ENCODE data around the gene PPP2R3C. TPM values are rescaled to one million over a fixed set of nuclear protein-coding genes. Genes with fewer than 3 reads are reported as not detected.

The PPP2R3C gene
- total and polyA plus RNA-seq, 4 experiments from 2014 or later: 36.1 to 70.9 (median 49.5) TPM

GRCh38 chr14:35147186-35147585 lies 25.4 kb upstream of the PPP2R3C start:
- Mint-ChIP-seq H3K36me3 (peaks cover 32 to 37% of the 10 kb centered on the region in 2 donors), H3K9me3 (no peaks in the 10 kb centered on the region), H3K4me1 (peaks cover 12 to 30% (median 15%) of the 10 kb centered on the region in 4 donors), H3K27ac (peak overlapping the region in 1 of 7 donors; percentile 50), H3K4me3 (no peak overlapping the region), H3K27me3 (no peaks in the 10 kb centered on the region)
- Histone ChIP-seq H3K27me3 (ENCODE audit: insufficient read depth, low read length) (no peaks in the 10 kb centered on the region), H3K9me3 (ENCODE audit: control insufficient read depth in 1 of 2, low read length in 2 of 2) (no peaks in the 10 kb centered on the region), H3K4me1 (ENCODE audit: insufficient read depth, low read length) (peaks cover 7% of the 10 kb centered on the region), H3K4me3 (ENCODE audit: low read length in 2 of 2) (no peak overlapping the region), H3K36me3 (ENCODE audit: insufficient read depth, low read length) (peaks cover 4% of the 10 kb centered on the region), H3K27ac (ENCODE audit: low read depth, low read length) (no peak overlapping the region)
- ChIA-PET POLR2A (ENCODE audit: partially characterized antibody) (interaction anchor here (1.6 kb wide), 1 partner anchor 25 kb away, joined by 6 read pairs; the partner anchor contains the start of genes PPP2R3C and PRORP), CTCF (ENCODE audit: partially characterized antibody) (interaction anchor here (1.1 to 2.5 kb wide), 3 partner anchors 13 to 257 kb away, joined by 3 to 8 read pairs (median 4); partner anchors contain the start of genes NFKBIA and PRORP)
- intact Hi-C loops (cut with micrococcal nuclease): no loop called here
- no peak for DNase-seq

GRCh38 chr14:35146711-35147149 lies 24.9 kb upstream of the PPP2R3C start:
- POLR2A ChIA-PET (ENCODE audit: partially characterized antibody): interaction anchor here (1.6 kb wide), 1 partner anchor 24 kb away, joined by 6 read pairs; the partner anchor contains the start of genes PPP2R3C and PRORP
- H3K27ac Mint-ChIP-seq: peak overlapping the region in 3 of 7 donors; percentile 12 to 78 (median 19)
- no peaks in the 10 kb centered on the region for H3K9me3 ChIP-seq (ENCODE audit: control insufficient read depth in 1 of 2, low read length in 2 of 2)
- H3K27me3 ChIP-seq (ENCODE audit: insufficient read depth, low read length): no peaks in the 10 kb centered on the region
- CTCF ChIA-PET (ENCODE audit: partially characterized antibody): interaction anchor here (1.1 to 2.5 kb wide), 3 partner anchors 13 to 258 kb away, joined by 3 to 8 read pairs (median 4); partner anchors contain the start of genes NFKBIA and PRORP
- H3K4me3 Mint-ChIP-seq: no peak overlapping the region
- no peak for DNase-seq
- H3K4me1 Mint-ChIP-seq: peaks cover 12 to 30% (median 15%) of the 10 kb centered on the region in 4 donors
- H3K36me3 ChIP-seq (ENCODE audit: insufficient read depth, low read length): peaks cover 4% of the 10 kb centered on the region
- no peaks in the 10 kb centered on the region for H3K27me3 Mint-ChIP-seq
- H3K27ac ChIP-seq (ENCODE audit: low read depth, low read length): no peak overlapping the region
- H3K4me1 ChIP-seq (ENCODE audit: insufficient read depth, low read length): peaks cover 7% of the 10 kb centered on the region
- intact Hi-C loops (cut with micrococcal nuclease): loop anchor here (1.0 kb wide), 1 partner anchor 11 kb away; no protein-coding TSS in a partner anchor
- H3K4me3 ChIP-seq (ENCODE audit: low read length in 2 of 2): no peak overlapping the region
- peaks cover 32 to 37% of the 10 kb centered on the region in 2 donors for H3K36me3 Mint-ChIP-seq
- H3K9me3 Mint-ChIP-seq: no peaks in the 10 kb centered on the region

- H3K9me3 ChIP-seq (ENCODE audit: control insufficient read depth in 1 of 2, low read length in 2 of 2): no peaks in the 10 kb centered on the region
- no peak overlapping the region for H3K27ac ChIP-seq (ENCODE audit: low read depth, low read length)
- Mint-ChIP-seq H3K36me3 (peaks cover 10 to 26% of the 10 kb centered on the region in 2 donors), H3K4me1 (peaks cover 7 to 19% (median 11%) of the 10 kb centered on the region in 4 donors), H3K4me3 (no peak overlapping the region), H3K9me3 (no peaks in the 10 kb centered on the region), H3K27ac (no peak overlapping the region), H3K27me3 (no peaks in the 10 kb centered on the region)
- no peak overlapping the region for H3K4me3 ChIP-seq (ENCODE audit: low read length in 2 of 2)
- H3K4me1 ChIP-seq (ENCODE audit: insufficient read depth, low read length): peaks cover 10% of the 10 kb centered on the region
- intact Hi-C loops (cut with micrococcal nuclease): no loop called here
- POLR2A ChIA-PET (ENCODE audit: partially characterized antibody): no interaction called here
- CTCF ChIA-PET (ENCODE audit: partially characterized antibody): interaction anchor here (1.6 to 6.2 kb wide), 5 partner anchors 260 to 278 kb away, joined by 3 to 73 read pairs (median 36); partner anchors contain the start of gene NFKBIA
- no peak for DNase-seq
- no peaks in the 10 kb centered on the region for H3K27me3 ChIP-seq (ENCODE audit: insufficient read depth, low read length)
- peaks cover 4% of the 10 kb centered on the region for H3K36me3 ChIP-seq (ENCODE audit: insufficient read depth, low read length)
These were observed 22.2 kb upstream of the PPP2R3C start for GRCh38 chr14:35144029-35144428.

GRCh38 chr14:35140718-35141581 lies 19.2 kb upstream of the PPP2R3C start:
- H3K36me3 Mint-ChIP-seq: peaks cover 2 to 21% of the 10 kb centered on the region in 2 donors
- no peaks in the 10 kb centered on the region for H3K27me3 Mint-ChIP-seq
- ChIA-PET POLR2A (ENCODE audit: partially characterized antibody) (interaction anchor here (0.9 to 2.2 kb wide), 4 partner anchors 18 to 276 kb away, joined by 3 to 15 read pairs (median 4); partner anchors contain the start of gene NFKBIA), CTCF (ENCODE audit: partially characterized antibody) (interaction anchor here (0.8 to 6.2 kb wide), 20 partner anchors 10 to 545 kb away, joined by 3 to 73 read pairs (median 4); partner anchors contain the start of genes NFKBIA, PPP2R3C, PRORP and PSMA6)
- Histone ChIP-seq H3K27ac (ENCODE audit: low read depth, low read length) (no peak overlapping the region), H3K4me3 (ENCODE audit: low read length in 2 of 2) (no peak overlapping the region), H3K36me3 (ENCODE audit: insufficient read depth, low read length) (no peaks in the 10 kb centered on the region), H3K27me3 (ENCODE audit: insufficient read depth, low read length) (no peaks in the 10 kb centered on the region), H3K4me1 (ENCODE audit: insufficient read depth, low read length) (peaks cover 10% of the 10 kb centered on the region), H3K9me3 (ENCODE audit: control insufficient read depth in 1 of 2, low read length in 2 of 2) (no peaks in the 10 kb centered on the region)
- intact Hi-C loops (cut with micrococcal nuclease): loop anchor here (1.0 kb wide), 3 partner anchors 266 to 281 kb away; no protein-coding TSS in a partner anchor
- peak in 4 of 5 donors; percentile 38 to 61 (median 53) for DNase-seq
- H3K4me3 Mint-ChIP-seq: no peak overlapping the region
- H3K27ac Mint-ChIP-seq: peak overlapping the region; percentile 14 to 92 (median 84)
- peaks cover 15 to 23% (median 19%) of the 10 kb centered on the region in 4 donors for H3K4me1 Mint-ChIP-seq
- H3K9me3 Mint-ChIP-seq: no peaks in the 10 kb centered on the region

GRCh38 chr14:35138585-35138984 lies 16.8 kb upstream of the PPP2R3C start:
- peaks cover 3% of the 10 kb centered on the region for H3K4me1 ChIP-seq (ENCODE audit: insufficient read depth, low read length)
- intact Hi-C loops (cut with micrococcal nuclease): no loop called here
- no peak for DNase-seq
- POLR2A ChIA-PET (ENCODE audit: partially characterized antibody): interaction anchor here (0.6 kb wide), 1 partner anchor 389 kb away, joined by 4 read pairs; no protein-coding TSS in a partner anchor
- H3K27me3 ChIP-seq (ENCODE audit: insufficient read depth, low read length): no peaks in the 10 kb centered on the region
- H3K4me1 Mint-ChIP-seq: peaks cover 22 to 39% (median 28%) of the 10 kb centered on the region in 4 donors
- no peak overlapping the region for H3K27ac ChIP-seq (ENCODE audit: low read depth, low read length)
- no peaks in the 10 kb centered on the region for H3K9me3 ChIP-seq (ENCODE audit: control insufficient read depth in 1 of 2, low read length in 2 of 2)
- no peak overlapping the region for H3K4me3 ChIP-seq (ENCODE audit: low read length in 2 of 2)
- CTCF ChIA-PET (ENCODE audit: partially characterized antibody): interaction anchor here (1.2 to 6.2 kb wide), 3 partner anchors 268 to 284 kb away, joined by 3 to 44 read pairs (median 5); no protein-coding TSS in a partner anchor
- H3K9me3 Mint-ChIP-seq: peaks cover 0 to 2% (median 0%) of the 10 kb centered on the region in 8 donors
- peaks cover 3% of the 10 kb centered on the region for H3K36me3 ChIP-seq (ENCODE audit: insufficient read depth, low read length)
- H3K4me3 Mint-ChIP-seq: no peak overlapping the region
- H3K36me3 Mint-ChIP-seq: peaks cover 17 to 37% of the 10 kb centered on the region in 2 donors
- H3K27me3 Mint-ChIP-seq: no peaks in the 10 kb centered on the region
- peak overlapping the region in 1 of 7 donors; percentile 76 for H3K27ac Mint-ChIP-seq

- Histone ChIP-seq H3K27me3 (ENCODE audit: insufficient read depth, low read length) (no peaks in the 10 kb centered on the region), H3K9me3 (ENCODE audit: control insufficient read depth in 1 of 2, low read length in 2 of 2) (no peaks in the 10 kb centered on the region), H3K27ac (ENCODE audit: low read depth, low read length) (no peak overlapping the region), H3K4me3 (ENCODE audit: low read length in 2 of 2) (no peak overlapping the region), H3K4me1 (ENCODE audit: insufficient read depth, low read length) (no peaks in the 10 kb centered on the region), H3K36me3 (ENCODE audit: insufficient read depth, low read length) (peaks cover 12% of the 10 kb centered on the region)
- H3K4me1 Mint-ChIP-seq: peaks cover 26 to 37% (median 30%) of the 10 kb centered on the region in 4 donors
- H3K27ac Mint-ChIP-seq: peak overlapping the region; percentile 38 to 81 (median 69)
- H3K36me3 Mint-ChIP-seq: peaks cover 28 to 57% of the 10 kb centered on the region in 2 donors
- no peak for DNase-seq
- no peak overlapping the region for H3K4me3 Mint-ChIP-seq
- POLR2A ChIA-PET (ENCODE audit: partially characterized antibody): interaction anchor here (0.8 kb wide), 1 partner anchor 12 kb away, joined by 4 read pairs; the partner anchor contains the start of genes PPP2R3C and PRORP
- H3K27me3 Mint-ChIP-seq: no peaks in the 10 kb centered on the region
- intact Hi-C loops (cut with micrococcal nuclease): loop anchor here (1.0 kb wide), 1 partner anchor 12 kb away; no protein-coding TSS in a partner anchor
- CTCF ChIA-PET (ENCODE audit: partially characterized antibody): interaction anchor here (1.1 to 4.5 kb wide), 5 partner anchors 11 to 287 kb away, joined by 4 to 20 read pairs (median 5); no protein-coding TSS in a partner anchor
- H3K9me3 Mint-ChIP-seq: peaks cover 0 to 7% (median 0%) of the 10 kb centered on the region in 8 donors
These were observed 12.7 kb upstream of the PPP2R3C start for GRCh38 chr14:35134329-35135123.
